GM23338 (cell line): ENCODE results near the gene CDC42BPA. TPM values are rescaled to one million over a fixed set of nuclear protein-coding genes. Genes with fewer than 3 reads are reported as not detected.

ENCODE experiments used
- ATAC-seq: fragments of 200-7000 bp; cut with Tn5 transposase; 3 replicates; pipeline ENCODE4 v1.9.1; 2020
- DNase-seq: peaks from one replicate; pipeline ENCODE4 v3.0.0-alpha.2; 2015; ENCODE audit warnings: low spot score
- H2AFZ ChIP-seq: fragments of 200-600 bp; sonication (generic); 2 replicates; pipeline ENCODE4 v1.8.0; 2016; ENCODE audit warnings: antibody characterized with exemption, mild to moderate bottlenecking, moderate library complexity
- H3F3A ChIP-seq: fragments of 200-600 bp; sonication (generic); replicated peaks from 2 replicates; pipeline ENCODE4 v1.8.0; 2017; ENCODE audit warnings: antibody characterized with exemption, mixed run types, low read depth
- H3K27ac ChIP-seq: fragments of 200-600 bp; sonication (generic); 2 replicates; pipeline ENCODE4 v1.6.1; 2016; ENCODE audit warnings: low read depth
- H3K27me3 ChIP-seq: fragments of 200-600 bp; sonication (generic); 2 replicates; pipeline ENCODE4 v1.8.0; 2016; ENCODE audit warnings: mild to moderate bottlenecking, mixed run types, moderate library complexity; ENCODE audit not compliant: insufficient read depth
- H3K36me3 ChIP-seq: fragments of 200-600 bp; sonication (generic); 2 replicates; pipeline ENCODE4 v1.8.0; 2016; ENCODE audit warnings: mild to moderate bottlenecking; ENCODE audit not compliant: insufficient read depth
- H3K4me1 ChIP-seq: fragments of 200-600 bp; sonication (generic); 2 replicates; pipeline ENCODE4 v1.8.0; 2016; ENCODE audit warnings: mild to moderate bottlenecking, moderate library complexity; ENCODE audit not compliant: insufficient read depth
- H3K4me2 ChIP-seq: fragments of 200-600 bp; sonication (generic); 2 replicates; pipeline ENCODE4 v1.7.1; 2017; ENCODE audit warnings: mixed run types
- H3K4me3 ChIP-seq: fragments of 200-600 bp; sonication (generic); 2 replicates; pipeline ENCODE4 v1.6.1; 2016; ENCODE audit warnings: mixed run types
- H3K79me2 ChIP-seq: fragments of 200-600 bp; sonication (generic); replicated peaks from 2 replicates; pipeline ENCODE4 v1.8.0; 2017; ENCODE audit warnings: mild to moderate bottlenecking; ENCODE audit not compliant: insufficient read depth
- H3K9me2 ChIP-seq: fragments of 200-600 bp; sonication (generic); 2 replicates; pipeline ENCODE4 v1.8.0; 2017; ENCODE audit not compliant: insufficient read depth
- H4K20me1 ChIP-seq: fragments of 200-600 bp; sonication (generic); replicated peaks from 2 replicates; pipeline ENCODE4 v1.8.0; 2017; ENCODE audit warnings: mild to moderate bottlenecking; ENCODE audit not compliant: insufficient read depth
- H3K27ac Mint-ChIP-seq: 2 replicates; pipeline ENCODE4 v1.8.0; 2020; ENCODE audit warnings: inconsistent platforms, mild to moderate bottlenecking, moderate library complexity, mixed read lengths
- H3K27me3 Mint-ChIP-seq: 3 replicates; pipeline ENCODE4 v1.8.0; 2022; ENCODE audit warnings: low read depth, mild to moderate bottlenecking, moderate library complexity, mixed read lengths, inconsistent platforms; ENCODE audit not compliant: insufficient read depth, poor library complexity
- H3K36me3 Mint-ChIP-seq: 3 replicates; pipeline ENCODE4 v1.8.0; 2021; ENCODE audit warnings: low read depth, mild to moderate bottlenecking, inconsistent platforms, moderate library complexity, mixed read lengths
- H3K4me1 Mint-ChIP-seq: 3 replicates; pipeline ENCODE4 v1.8.0; 2020; ENCODE audit warnings: mild to moderate bottlenecking, inconsistent platforms, mixed read lengths
- H3K4me3 Mint-ChIP-seq: 3 replicates; pipeline ENCODE4 v1.8.0; 2021; ENCODE audit warnings: moderate library complexity, mild to moderate bottlenecking, inconsistent platforms, mixed read lengths
- H3K9me3 Mint-ChIP-seq: 3 replicates; pipeline ENCODE4 v1.8.0; 2020; ENCODE audit warnings: moderate library complexity, mild to moderate bottlenecking, inconsistent platforms, mixed read lengths
- CREB1 ChIP-seq: fragments of 250-450 bp; sonication (Bioruptor Pico); IDR thresholded peaks from 2 replicates; pipeline ENCODE4 v1.5.0; 2020; ENCODE audit warnings: low read depth, mild to moderate bottlenecking, moderate library complexity
- CTCF ChIP-seq, 2 experiments: fragments of 200-600 bp in 1 of 2; sonication (generic) in 1 of 2; conservative IDR thresholded peaks; 2 replicates each; pipeline versions ENCODE4 v1.5.1 to v1.6.1; 2016 to 2017; ENCODE audit warnings: antibody characterized with exemption in 2 of 2, low read depth in 2 of 2, mild to moderate bottlenecking in 2 of 2, moderate library complexity in 1 of 2
- ETS1 ChIP-seq: IDR thresholded peaks from 2 replicates; pipeline ENCODE4 v1.6.1; 2016; ENCODE audit warnings: antibody characterized with exemption
- EZH2 ChIP-seq: fragments of 200-600 bp; sonication (generic); IDR thresholded peaks from one replicate; pipeline ENCODE4 v1.8.0; 2017; ENCODE audit warnings: antibody characterized with exemption, mild to moderate bottlenecking, low read depth; ENCODE audit not compliant: unreplicated experiment
- EZH2phosphoT487 ChIP-seq: fragments of 200-600 bp; sonication (generic); IDR thresholded peaks from one replicate; pipeline ENCODE4 v1.8.1; 2018; ENCODE audit warnings: antibody characterized with exemption; ENCODE audit not compliant: unreplicated experiment
- JUNB ChIP-seq: IDR thresholded peaks from one replicate; pipeline ENCODE4 v1.6.1; 2016; ENCODE audit warnings: antibody characterized with exemption; ENCODE audit not compliant: unreplicated experiment
- NANOG ChIP-seq: IDR thresholded peaks from 2 replicates; pipeline ENCODE4 v1.6.1; 2016; ENCODE audit warnings: antibody characterized with exemption, borderline replicate concordance
- POLR2AphosphoS5 ChIP-seq: IDR thresholded peaks from 2 replicates; pipeline ENCODE4 v1.6.1; 2016; ENCODE audit warnings: antibody characterized with exemption, low read depth
- REST ChIP-seq: IDR thresholded peaks from one replicate; pipeline ENCODE4 v1.6.1; 2018; ENCODE audit warnings: antibody characterized with exemption; ENCODE audit not compliant: unreplicated experiment
- STAT1 ChIP-seq: IDR thresholded peaks from one replicate; pipeline ENCODE4 v1.6.1; 2016; ENCODE audit warnings: antibody characterized with exemption; ENCODE audit not compliant: unreplicated experiment
- ZNF114 ChIP-seq: fragments of 250-450 bp; sonication (Bioruptor Pico); IDR thresholded peaks from 2 replicates; pipeline ENCODE4 v1.5.0; 2020; ENCODE audit warnings: mild to moderate bottlenecking, moderate library complexity
- ZNF331 ChIP-seq: fragments of 250-450 bp; sonication (Bioruptor Pico); IDR thresholded peaks from 2 replicates; pipeline ENCODE4 v1.5.0; 2020; ENCODE audit warnings: low read depth, mild to moderate bottlenecking, moderate library complexity
- polyA plus RNA-seq: library from polyadenylated mRNA; unstranded; fragments of >200 nt; fragmentation: Nextera tagmentation; extraction: Ambion mirVana; gene quantifications from 2 replicates; pipeline ENCODE4 v1.2.1, GENCODE V29; 2016
- total RNA-seq: library from RNA; depleted of rRNA; stranded (reverse); fragments of >200 nt; shearing (Covaris generic); gene quantifications from 2 replicates; pipeline ENCODE4 v1.2.3, GENCODE V29; 2014
- TF ChIP-seq, protein P1 (sequence below): fragments of 250-450 bp; sonication (Bioruptor Pico); IDR thresholded peaks from 2 replicates; pipeline ENCODE4 v1.5.0; 2020; ENCODE audit warnings: mild to moderate bottlenecking, moderate library complexity

CDC42BPA gene
- total and polyA plus RNA-seq, 2 experiments from 2014 or later, result 17.7 to 40.1 TPM

DNA sequence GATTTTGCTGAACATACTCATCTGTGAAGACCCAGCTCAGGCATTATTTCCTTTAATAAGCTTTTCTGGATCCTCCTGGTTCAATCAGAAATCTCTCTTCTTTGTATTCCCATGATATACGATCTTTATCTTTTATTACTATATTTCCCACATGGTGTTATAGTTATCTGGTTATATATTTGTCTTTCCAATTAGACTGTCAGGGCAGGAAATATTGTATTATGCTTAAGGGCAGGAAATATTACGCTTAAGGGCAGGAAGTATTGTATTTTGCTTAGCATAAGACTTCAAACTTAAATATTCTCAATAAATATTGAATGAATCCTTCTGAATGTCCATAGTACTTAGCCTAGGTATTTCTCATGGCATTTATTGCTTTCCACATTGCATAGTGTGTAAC, 256.0 kb downstream of the CDC42BPA start:
- Mint-ChIP-seq H3K36me3 (peaks cover 22% of the 10 kb centered on the region; the same call in 2 of the 3 replicates), H3K4me1 (no peaks in the 10 kb centered on the region), H3K27me3 (no peaks in the 10 kb centered on the region)

More for the DNA sequence above, 256.0 kb downstream of the CDC42BPA start:
- Mint-ChIP-seq H3K9me3 (no peaks in the 10 kb centered on the region; the same call in 2 of the 3 replicates), H3K27ac (no peak overlapping the region), H3K4me3 (no peak overlapping the region)
- no peaks in the 10 kb centered on the region for H3K4me1 ChIP-seq
- H3K4me2 ChIP-seq, result no peak overlapping the region
- H3K36me3 ChIP-seq, result no peaks in the 10 kb centered on the region
- no peaks in the 10 kb centered on the region for H3K27me3 ChIP-seq
- no peak overlapping the region for H2AFZ ChIP-seq
- DNase-seq (no peak), ATAC-seq (no peak)
- no peak overlapping the region for H3K27ac ChIP-seq
- no peaks in the 10 kb centered on the region for H3F3A ChIP-seq
- H4K20me1 ChIP-seq, result no peaks in the 10 kb centered on the region
- no peak overlapping the region for H3K4me3 ChIP-seq
- H3K9me2 ChIP-seq, result no peaks in the 10 kb centered on the region
- TF ChIP-seq POLR2AphosphoS5, result no peak
- no peak for TF ChIP-seq ETS1
- no peak for TF ChIP-seq CTCF (conservative IDR thresholded peaks at IDR 0.05; ENCODE audit: low read depth in 2 of 2)
- TF ChIP-seq EZH2, result no peak
- no peak for TF ChIP-seq EZH2phosphoT487
- TF ChIP-seq, protein P1, sequence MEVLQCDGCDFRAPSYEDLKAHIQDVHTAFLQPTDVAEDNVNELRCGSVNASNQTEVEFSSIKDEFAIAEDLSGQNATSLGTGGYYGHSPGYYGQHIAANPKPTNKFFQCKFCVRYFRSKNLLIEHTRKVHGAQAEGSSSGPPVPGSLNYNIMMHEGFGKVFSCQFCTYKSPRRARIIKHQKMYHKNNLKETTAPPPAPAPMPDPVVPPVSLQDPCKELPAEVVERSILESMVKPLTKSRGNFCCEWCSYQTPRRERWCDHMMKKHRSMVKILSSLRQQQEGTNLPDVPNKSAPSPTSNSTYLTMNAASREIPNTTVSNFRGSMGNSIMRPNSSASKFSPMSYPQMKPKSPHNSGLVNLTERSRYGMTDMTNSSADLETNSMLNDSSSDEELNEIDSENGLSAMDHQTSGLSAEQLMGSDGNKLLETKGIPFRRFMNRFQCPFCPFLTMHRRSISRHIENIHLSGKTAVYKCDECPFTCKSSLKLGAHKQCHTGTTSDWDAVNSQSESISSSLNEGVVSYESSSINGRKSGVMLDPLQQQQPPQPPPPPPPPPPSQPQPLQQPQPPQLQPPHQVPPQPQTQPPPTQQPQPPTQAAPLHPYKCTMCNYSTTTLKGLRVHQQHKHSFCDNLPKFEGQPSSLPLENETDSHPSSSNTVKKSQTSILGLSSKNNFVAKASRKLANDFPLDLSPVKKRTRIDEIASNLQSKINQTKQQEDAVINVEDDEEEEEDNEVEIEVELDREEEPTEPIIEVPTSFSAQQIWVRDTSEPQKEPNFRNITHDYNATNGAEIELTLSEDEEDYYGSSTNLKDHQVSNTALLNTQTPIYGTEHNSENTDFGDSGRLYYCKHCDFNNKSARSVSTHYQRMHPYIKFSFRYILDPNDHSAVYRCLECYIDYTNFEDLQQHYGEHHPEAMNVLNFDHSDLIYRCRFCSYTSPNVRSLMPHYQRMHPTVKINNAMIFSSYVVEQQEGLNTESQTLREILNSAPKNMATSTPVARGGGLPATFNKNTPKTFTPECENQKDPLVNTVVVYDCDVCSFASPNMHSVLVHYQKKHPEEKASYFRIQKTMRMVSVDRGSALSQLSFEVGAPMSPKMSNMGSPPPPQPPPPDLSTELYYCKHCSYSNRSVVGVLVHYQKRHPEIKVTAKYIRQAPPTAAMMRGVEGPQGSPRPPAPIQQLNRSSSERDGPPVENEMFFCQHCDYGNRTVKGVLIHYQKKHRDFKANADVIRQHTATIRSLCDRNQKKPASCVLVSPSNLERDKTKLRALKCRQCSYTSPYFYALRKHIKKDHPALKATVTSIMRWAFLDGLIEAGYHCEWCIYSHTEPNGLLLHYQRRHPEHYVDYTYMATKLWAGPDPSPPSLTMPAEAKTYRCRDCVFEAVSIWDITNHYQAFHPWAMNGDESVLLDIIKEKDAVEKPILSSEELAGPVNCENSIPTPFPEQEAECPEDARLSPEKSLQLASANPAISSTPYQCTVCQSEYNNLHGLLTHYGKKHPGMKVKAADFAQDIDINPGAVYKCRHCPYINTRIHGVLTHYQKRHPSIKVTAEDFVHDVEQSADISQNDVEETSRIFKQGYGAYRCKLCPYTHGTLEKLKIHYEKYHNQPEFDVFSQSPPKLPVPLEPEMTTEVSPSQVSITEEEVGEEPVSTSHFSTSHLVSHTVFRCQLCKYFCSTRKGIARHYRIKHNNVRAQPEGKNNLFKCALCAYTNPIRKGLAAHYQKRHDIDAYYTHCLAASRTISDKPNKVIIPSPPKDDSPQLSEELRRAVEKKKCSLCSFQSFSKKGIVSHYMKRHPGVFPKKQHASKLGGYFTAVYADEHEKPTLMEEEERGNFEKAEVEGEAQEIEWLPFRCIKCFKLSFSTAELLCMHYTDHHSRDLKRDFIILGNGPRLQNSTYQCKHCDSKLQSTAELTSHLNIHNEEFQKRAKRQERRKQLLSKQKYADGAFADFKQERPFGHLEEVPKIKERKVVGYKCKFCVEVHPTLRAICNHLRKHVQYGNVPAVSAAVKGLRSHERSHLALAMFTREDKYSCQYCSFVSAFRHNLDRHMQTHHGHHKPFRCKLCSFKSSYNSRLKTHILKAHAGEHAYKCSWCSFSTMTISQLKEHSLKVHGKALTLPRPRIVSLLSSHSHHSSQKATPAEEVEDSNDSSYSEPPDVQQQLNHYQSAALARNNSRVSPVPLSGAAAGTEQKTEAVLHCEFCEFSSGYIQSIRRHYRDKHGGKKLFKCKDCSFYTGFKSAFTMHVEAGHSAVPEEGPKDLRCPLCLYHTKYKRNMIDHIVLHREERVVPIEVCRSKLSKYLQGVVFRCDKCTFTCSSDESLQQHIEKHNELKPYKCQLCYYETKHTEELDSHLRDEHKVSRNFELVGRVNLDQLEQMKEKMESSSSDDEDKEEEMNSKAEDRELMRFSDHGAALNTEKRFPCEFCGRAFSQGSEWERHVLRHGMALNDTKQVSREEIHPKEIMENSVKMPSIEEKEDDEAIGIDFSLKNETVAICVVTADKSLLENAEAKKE, result no peak
- no peak for TF ChIP-seq NANOG
- no peak for TF ChIP-seq STAT1
- no peak for TF ChIP-seq ZNF114 (CRISPR knock-in tag)
- TF ChIP-seq CREB1 (CRISPR knock-in tag), result no peak
- TF ChIP-seq REST, result no peak
- TF ChIP-seq JUNB, result no peak
- no peak for TF ChIP-seq ZNF331 (CRISPR knock-in tag)
- no peaks in the 10 kb centered on the region for H3K79me2 ChIP-seq
